ENCODE results near the gene ARID3A. TPM values are rescaled to one million over a fixed set of nuclear protein-coding genes. Genes with fewer than 3 reads are reported as not detected.
A peak's percentile ranks its signal among the peaks of the same experiment; 100 is the strongest.

The ARID3A gene
- total and polyA plus RNA-seq, 9 donors, result 9.4 to 19.1 (median 15.9) TPM

DNA sequence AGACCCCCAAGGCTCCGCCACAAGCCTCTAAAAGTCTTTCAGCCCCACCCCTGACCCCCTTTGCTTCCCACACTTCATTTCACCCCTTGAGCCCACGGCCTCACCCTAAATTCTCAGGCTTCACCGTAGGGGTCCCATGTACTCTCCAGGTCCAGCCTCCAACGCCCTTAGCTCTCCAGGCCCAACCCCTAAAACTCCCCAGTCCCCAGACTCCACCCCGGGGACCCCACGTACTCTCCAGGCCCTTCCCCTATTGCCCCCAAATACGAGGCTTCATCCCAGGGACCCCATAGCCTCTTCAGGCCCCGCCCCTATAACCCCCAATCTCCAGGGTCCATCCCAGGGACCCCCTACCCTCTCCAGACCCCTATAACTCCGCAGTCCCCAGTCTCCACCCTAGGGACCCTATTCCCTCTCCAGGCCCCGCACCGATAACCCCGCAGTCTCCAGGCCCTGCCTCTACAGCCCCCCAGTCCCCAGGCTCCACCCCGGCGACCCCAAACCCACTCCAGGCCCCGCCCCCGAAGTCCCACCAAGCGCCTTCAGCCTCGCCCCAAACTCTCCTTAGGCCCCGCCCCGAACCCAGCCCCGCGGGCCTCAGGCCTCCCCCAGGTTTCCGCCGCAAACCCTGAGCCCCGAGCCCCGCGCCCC lies 33.5 kb upstream of the ARID3A start:
- Histone ChIP-seq H3K4me1 (ENCODE audit: control insufficient read depth, insufficient read depth, low read length) (peaks cover 10% of the 10 kb centered on the region), H3K27me3 (ENCODE audit: control insufficient read depth, insufficient read depth, low read length) (no peaks in the 10 kb centered on the region), H3K27ac (ENCODE audit: low read length) (peak overlapping the region; percentile 82), H3K9me3 (replicated peaks; ENCODE audit: control insufficient read depth, low read depth, low read length) (no peaks in the 10 kb centered on the region), H3K4me3 (ENCODE audit: low read length) (peak overlapping the region; percentile 74), H3K36me3 (ENCODE audit: control insufficient read depth, insufficient read depth, low read length) (peaks cover 45% of the 10 kb centered on the region)
- WGBS (ENCODE audit: insufficient coverage), result 4% methylated on average over 16 of the region's 27 CpGs
- DNase-seq, result no peak

DNA sequence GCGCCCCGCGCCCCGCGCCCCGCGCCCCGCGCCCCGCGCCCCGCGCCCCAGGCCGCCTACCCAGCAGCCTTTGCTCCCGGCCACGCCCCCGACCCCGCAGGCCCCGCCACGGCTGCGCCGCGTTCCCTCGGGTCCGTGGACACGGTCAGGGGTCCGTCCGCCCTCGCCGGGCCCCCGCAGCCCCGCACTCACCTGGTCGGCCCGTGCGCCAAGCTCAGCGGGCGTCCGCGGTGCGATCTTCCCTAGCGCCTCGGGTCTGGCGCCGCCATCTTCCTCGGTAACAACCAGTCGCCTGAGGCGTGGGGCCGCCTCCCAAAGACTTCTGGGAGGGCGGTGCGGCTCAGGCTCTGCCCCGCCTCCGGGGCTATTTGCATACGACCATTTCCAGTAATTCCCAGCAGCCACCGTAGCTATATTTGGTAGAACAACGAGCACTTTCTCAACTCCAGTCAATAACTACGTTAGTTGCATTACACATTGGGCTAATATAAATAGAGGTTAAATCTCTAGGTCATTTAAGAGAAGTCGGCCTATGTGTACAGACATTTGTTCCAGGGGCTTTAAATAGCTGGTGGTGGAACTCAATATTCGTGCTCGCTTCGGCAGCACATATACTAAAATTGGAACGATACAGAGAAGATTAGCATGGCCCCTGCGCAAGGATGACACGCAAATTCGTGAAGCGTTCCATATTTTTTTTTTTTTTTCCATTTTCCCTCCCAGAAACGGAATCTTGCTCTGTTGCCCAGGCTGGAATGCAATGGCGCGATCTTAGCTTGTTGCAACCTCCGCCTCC lies 32.7 kb upstream of the ARID3A start, which contains the start of the genes MED16 and RNU6-9:
Gene MED16 (minus strand): TSS at position 294 of the 796 bp plus-strand sequence. CDS start 2,056 bp downstream, outside the sequence.
Gene RNU6-9 (plus strand): TSS at position 591 of the 796 bp plus-strand sequence.
- Histone ChIP-seq H3K36me3 (ENCODE audit: control insufficient read depth, insufficient read depth, low read length) (peaks cover 44% of the 10 kb centered on the region), H3K27me3 (ENCODE audit: control insufficient read depth, insufficient read depth, low read length) (no peaks in the 10 kb centered on the region), H3K27ac (ENCODE audit: low read length) (peak within 1 kb of the TSS; percentile 85), H3K4me1 (ENCODE audit: control insufficient read depth, insufficient read depth, low read length) (peaks cover 10% of the 10 kb centered on the region), H3K9me3 (replicated peaks; ENCODE audit: control insufficient read depth, low read depth, low read length) (no peaks in the 10 kb centered on the region), H3K4me3 (ENCODE audit: low read length) (peak within 1 kb of the TSS; percentile 74)
- DNase-seq, result peak; percentile 98
- under 1% methylated on average over 43 of the region's 69 CpGs for WGBS (ENCODE audit: insufficient coverage)

DNA sequence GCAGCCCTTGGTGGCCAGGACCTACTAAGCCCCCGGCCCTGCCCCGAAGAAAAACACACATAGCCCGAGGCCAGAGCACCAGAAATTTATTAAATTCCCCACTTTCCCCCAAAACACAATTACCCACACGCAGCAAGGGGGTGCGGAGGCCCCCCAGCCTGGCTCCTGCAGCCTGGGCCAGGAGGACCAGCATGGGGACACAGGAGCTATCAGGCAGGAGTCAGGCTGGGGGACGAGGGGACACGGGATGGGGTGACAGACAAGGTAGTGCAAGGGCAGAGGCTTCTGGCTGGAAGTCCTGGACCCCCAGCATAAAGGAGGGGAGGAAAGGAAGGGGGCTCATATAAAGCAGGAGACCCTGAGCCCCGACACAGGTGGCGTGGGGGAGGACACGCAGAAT lies 29.4 kb upstream of the ARID3A start:
- no peak overlapping the region for H3K4me3 ChIP-seq (ENCODE audit: low read length)
- peaks cover 35% of the 10 kb centered on the region for H3K36me3 ChIP-seq (ENCODE audit: control insufficient read depth, insufficient read depth, low read length)
- no peak overlapping the region for H3K27ac ChIP-seq (ENCODE audit: low read length)
- 92% methylated on average over 7 of the region's 10 CpGs for WGBS (ENCODE audit: insufficient coverage)
- no peak for DNase-seq
- peaks cover 8% of the 10 kb centered on the region for H3K4me1 ChIP-seq (ENCODE audit: control insufficient read depth, insufficient read depth, low read length)
- H3K9me3 ChIP-seq (replicated peaks; ENCODE audit: control insufficient read depth, low read depth, low read length), result no peaks in the 10 kb centered on the region
- H3K27me3 ChIP-seq (ENCODE audit: control insufficient read depth, insufficient read depth, low read length), result no peaks in the 10 kb centered on the region

DNA sequence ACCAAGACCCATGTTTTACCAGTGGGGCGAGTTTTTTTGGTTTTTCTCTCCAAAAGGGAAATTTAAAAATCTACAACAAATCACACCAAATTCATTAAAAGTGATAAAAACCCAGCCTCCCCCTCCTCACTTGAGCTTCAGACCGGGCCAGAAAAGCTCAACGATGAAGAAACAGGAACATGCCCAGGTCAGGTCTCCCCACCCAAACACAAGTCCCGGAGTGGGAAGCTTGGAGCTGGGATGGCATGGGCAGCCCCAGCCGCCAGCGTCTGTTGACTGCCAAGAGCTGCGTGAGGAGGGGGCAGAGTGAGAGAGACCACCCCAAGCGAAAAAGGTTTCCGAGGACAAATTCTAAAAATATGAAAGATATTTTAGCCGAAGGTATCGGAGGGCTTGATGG lies 28.8 kb upstream of the ARID3A start:
- Histone ChIP-seq H3K4me1 (ENCODE audit: control insufficient read depth, insufficient read depth, low read length) (peaks cover 4% of the 10 kb centered on the region), H3K36me3 (ENCODE audit: control insufficient read depth, insufficient read depth, low read length) (peaks cover 40% of the 10 kb centered on the region), H3K27me3 (ENCODE audit: control insufficient read depth, insufficient read depth, low read length) (no peaks in the 10 kb centered on the region), H3K9me3 (replicated peaks; ENCODE audit: control insufficient read depth, low read depth, low read length) (no peaks in the 10 kb centered on the region), H3K27ac (ENCODE audit: low read length) (no peak overlapping the region), H3K4me3 (ENCODE audit: low read length) (no peak overlapping the region)
- no peak for DNase-seq
- 85% methylated on average over 7 of the region's 11 CpGs for WGBS (ENCODE audit: insufficient coverage)

DNA sequence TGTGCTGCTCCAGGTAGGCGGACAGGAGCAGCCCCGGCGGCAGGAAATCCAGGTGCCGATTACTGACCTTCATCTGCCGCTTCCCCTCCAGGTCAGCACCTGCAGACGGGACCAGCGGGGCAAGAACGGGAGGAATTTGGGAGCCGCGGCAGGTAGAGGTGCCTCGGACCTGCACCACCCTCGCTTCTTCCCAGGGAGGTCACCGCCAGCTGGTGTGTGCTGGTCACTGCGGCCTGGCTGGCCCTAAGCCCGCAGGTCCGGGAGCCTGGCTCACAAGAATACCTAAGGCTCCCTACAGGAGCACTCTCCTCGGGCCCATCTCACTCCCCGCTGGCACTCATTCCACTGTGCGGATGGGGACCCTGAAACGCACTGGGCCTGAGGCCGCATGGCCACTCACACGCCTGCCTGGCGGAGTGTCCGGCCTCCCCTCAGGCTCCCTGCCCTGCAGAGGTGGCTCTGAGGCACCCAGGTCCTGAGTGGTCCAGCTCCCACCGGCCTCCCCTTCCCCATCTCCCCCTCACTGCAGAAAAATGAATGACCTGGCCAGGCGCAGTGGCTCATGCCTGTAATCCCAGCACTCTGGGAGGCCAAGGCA lies 28.3 kb upstream of the ARID3A start:
- Histone ChIP-seq H3K4me1 (ENCODE audit: control insufficient read depth, insufficient read depth, low read length) (no peaks in the 10 kb centered on the region), H3K27me3 (ENCODE audit: control insufficient read depth, insufficient read depth, low read length) (no peaks in the 10 kb centered on the region), H3K36me3 (ENCODE audit: control insufficient read depth, insufficient read depth, low read length) (peaks cover 45% of the 10 kb centered on the region), H3K9me3 (replicated peaks; ENCODE audit: control insufficient read depth, low read depth, low read length) (no peaks in the 10 kb centered on the region), H3K4me3 (ENCODE audit: low read length) (no peak overlapping the region), H3K27ac (ENCODE audit: low read length) (no peak overlapping the region)
- WGBS (ENCODE audit: insufficient coverage), result 79% methylated on average over 25 of the region's 26 CpGs
- no peak for DNase-seq

DNA sequence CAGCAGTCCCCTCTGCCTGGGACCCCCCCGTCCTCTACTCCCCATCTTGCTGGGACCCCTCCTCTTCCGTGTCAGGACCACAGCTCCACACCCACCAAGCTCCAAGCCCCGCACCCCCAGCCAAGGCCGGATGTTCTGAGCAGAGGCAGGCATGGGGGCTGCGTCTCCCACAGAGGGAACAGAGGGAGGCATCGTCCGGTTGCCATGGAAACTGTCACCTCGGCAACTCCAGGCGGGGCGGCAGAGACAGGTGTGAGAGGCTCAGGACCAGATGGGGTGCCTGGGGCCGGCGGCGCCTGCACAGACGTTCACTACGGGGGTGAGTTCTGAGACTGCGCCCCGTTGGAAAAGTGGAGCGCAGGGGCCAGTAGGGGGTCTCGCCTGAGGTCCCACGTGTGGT lies 27.2 kb upstream of the ARID3A start:
- WGBS (ENCODE audit: insufficient coverage), result 41% methylated on average over 15 of the region's 20 CpGs
- Histone ChIP-seq H3K4me1 (ENCODE audit: control insufficient read depth, insufficient read depth, low read length) (peaks cover 10% of the 10 kb centered on the region), H3K9me3 (replicated peaks; ENCODE audit: control insufficient read depth, low read depth, low read length) (no peaks in the 10 kb centered on the region), H3K4me3 (ENCODE audit: low read length) (no peak overlapping the region), H3K36me3 (ENCODE audit: control insufficient read depth, insufficient read depth, low read length) (peaks cover 45% of the 10 kb centered on the region), H3K27me3 (ENCODE audit: control insufficient read depth, insufficient read depth, low read length) (no peaks in the 10 kb centered on the region), H3K27ac (ENCODE audit: low read length) (no peak overlapping the region)
- no peak for DNase-seq

DNA sequence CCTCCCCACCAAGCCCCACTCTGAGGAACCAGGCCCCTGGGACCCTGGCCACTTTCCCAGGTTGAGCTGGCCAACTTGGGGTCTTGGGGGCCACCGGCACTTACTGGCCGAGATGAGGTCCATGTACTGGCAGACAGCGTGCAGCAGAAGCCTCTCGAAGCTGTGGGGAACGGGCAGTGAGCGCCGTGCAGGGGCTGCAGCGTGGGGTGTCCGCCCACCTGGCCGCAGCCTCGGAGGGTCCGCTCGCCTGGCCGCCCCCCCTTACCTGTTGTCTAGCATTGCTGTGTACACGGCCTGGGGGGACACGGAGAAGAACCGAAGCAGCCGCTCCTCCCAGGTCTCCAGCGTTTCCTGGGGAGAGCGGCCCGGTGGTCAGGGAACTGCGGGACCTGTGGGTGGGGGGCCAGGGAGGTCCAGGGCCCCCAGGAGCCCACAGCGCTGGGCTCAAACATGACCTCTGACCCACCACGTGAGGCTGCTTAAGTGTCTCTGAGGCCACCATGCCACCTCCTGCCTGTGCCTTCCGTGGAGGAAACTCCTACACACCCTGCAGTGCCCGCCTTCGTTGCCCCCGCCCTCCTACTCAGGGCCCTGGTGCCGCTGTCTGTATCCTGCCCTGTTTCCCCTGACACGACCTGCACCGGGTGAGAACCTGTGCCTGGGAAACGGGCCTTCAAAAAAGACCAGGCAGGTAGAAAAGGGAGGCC lies 26.3 kb upstream of the ARID3A start:
- WGBS (ENCODE audit: insufficient coverage), result 89% methylated on average over 32 of the region's 32 CpGs
- H3K27ac ChIP-seq (ENCODE audit: low read length), result no peak overlapping the region
- peaks cover 45% of the 10 kb centered on the region for H3K36me3 ChIP-seq (ENCODE audit: control insufficient read depth, insufficient read depth, low read length)
- no peak overlapping the region for H3K4me3 ChIP-seq (ENCODE audit: low read length)
- no peaks in the 10 kb centered on the region for H3K9me3 ChIP-seq (replicated peaks; ENCODE audit: control insufficient read depth, low read depth, low read length)
- DNase-seq, result no peak
- H3K27me3 ChIP-seq (ENCODE audit: control insufficient read depth, insufficient read depth, low read length), result no peaks in the 10 kb centered on the region
- H3K4me1 ChIP-seq (ENCODE audit: control insufficient read depth, insufficient read depth, low read length), result peaks cover 10% of the 10 kb centered on the region

DNA sequence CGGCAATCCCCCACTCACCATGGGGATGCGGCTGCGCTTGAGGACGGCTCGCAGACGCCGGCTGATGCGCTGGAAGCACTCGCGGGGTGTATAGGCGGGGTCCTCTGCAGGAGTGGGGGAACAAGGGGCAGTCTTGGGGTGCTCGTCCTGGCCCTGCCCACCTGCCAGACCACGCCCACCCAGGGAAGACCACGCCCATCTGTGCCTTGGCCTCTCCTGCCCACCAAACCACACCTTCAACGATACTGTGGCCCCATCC lies 25.9 kb upstream of the ARID3A start:
- WGBS (ENCODE audit: insufficient coverage), result 84% methylated on average over 5 of the region's 15 CpGs
- Histone ChIP-seq H3K36me3 (ENCODE audit: control insufficient read depth, insufficient read depth, low read length) (peaks cover 45% of the 10 kb centered on the region), H3K27ac (ENCODE audit: low read length) (no peak overlapping the region), H3K9me3 (replicated peaks; ENCODE audit: control insufficient read depth, low read depth, low read length) (no peaks in the 10 kb centered on the region), H3K4me1 (ENCODE audit: control insufficient read depth, insufficient read depth, low read length) (peaks cover 10% of the 10 kb centered on the region), H3K27me3 (ENCODE audit: control insufficient read depth, insufficient read depth, low read length) (no peaks in the 10 kb centered on the region), H3K4me3 (ENCODE audit: low read length) (no peak overlapping the region)
- no peak for DNase-seq

DNA sequence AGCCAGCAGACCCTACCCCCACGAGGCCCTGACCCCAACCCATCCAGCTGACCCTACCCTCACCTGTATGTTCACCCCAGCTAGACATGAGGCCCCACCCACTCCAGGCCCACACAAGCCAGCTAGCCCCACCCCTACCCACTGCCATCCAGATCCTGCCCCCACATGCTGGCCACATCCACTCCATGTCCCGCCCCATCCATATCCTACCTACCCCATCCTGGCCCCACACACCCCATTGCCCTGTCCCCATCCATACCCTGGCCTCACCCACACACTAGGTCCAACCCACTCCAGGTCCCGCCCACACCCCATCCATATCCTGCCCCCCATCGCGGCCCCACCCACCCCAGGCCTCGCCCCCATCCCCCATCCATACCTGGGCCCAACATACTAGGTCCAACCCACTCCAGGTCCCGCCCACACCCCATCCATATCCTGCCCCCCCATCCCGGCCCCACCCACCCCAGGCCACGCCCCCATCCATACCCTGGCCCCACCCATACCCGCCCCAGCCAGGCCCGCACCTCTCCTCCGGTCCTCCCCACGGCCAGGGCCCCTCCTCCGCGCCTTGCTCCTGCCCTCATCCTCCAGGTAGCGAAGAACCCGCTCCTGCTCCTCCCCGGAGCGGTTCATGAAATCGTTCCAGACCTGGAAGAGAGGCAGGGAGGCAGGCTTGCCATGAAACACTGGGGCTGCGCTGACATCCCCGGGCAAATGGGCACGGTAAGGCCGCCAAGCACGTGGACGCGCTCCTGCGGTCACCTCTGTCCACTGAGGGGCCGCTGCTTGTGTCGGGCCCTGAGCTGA lies 25.3 kb upstream of the ARID3A start:
- no peak overlapping the region for H3K4me3 ChIP-seq (ENCODE audit: low read length)
- peaks cover 45% of the 10 kb centered on the region for H3K36me3 ChIP-seq (ENCODE audit: control insufficient read depth, insufficient read depth, low read length)
- no peak overlapping the region for H3K27ac ChIP-seq (ENCODE audit: low read length)
- DNase-seq, result no peak
- H3K4me1 ChIP-seq (ENCODE audit: control insufficient read depth, insufficient read depth, low read length), result peaks cover 10% of the 10 kb centered on the region
- no peaks in the 10 kb centered on the region for H3K27me3 ChIP-seq (ENCODE audit: control insufficient read depth, insufficient read depth, low read length)
- 87% methylated on average over 18 of the region's 30 CpGs for WGBS (ENCODE audit: insufficient coverage)
- H3K9me3 ChIP-seq (replicated peaks; ENCODE audit: control insufficient read depth, low read depth, low read length), result no peaks in the 10 kb centered on the region

Measured in muscle of leg (tissue), 11 donors.